WI38 (cell line): Measurements from ENCODE around the gene KIF26B.

Experiments
- H3K4me3 ChIP-seq: 2 replicates; pipeline ENCODE4 v1.5.1; 2011; ENCODE audit warnings: low read depth, mild to moderate bottlenecking, control low read depth, low read length
- CTCF ChIP-seq: IDR thresholded peaks from 2 replicates; pipeline ENCODE4 v1.5.1; 2012; ENCODE audit warnings: low read depth, mild to moderate bottlenecking, control low read depth, low read length

Gene KIF26B

GRCh38 chr1:245225322-245226202, 70.8 kb downstream of the KIF26B start:
- TF ChIP-seq CTCF = no peak

GRCh38 chr1:245226203-245226499, 71.4 kb downstream of the KIF26B start:
- no peak overlapping the region for H3K4me3 ChIP-seq
- TF ChIP-seq CTCF = no peak

More at GRCh38 chr1:245225322-245226202, 70.8 kb downstream of the KIF26B start:
- no peak overlapping the region for H3K4me3 ChIP-seq

- H3K4me3 ChIP-seq = no peak overlapping the region
- no peak for TF ChIP-seq CTCF
Observed at GRCh38 chr1:245229051-245229450, 74.3 kb downstream of the KIF26B start.

- no peak for TF ChIP-seq CTCF
- H3K4me3 ChIP-seq = no peak overlapping the region
Observed at GRCh38 chr1:245232931-245233330, 78.1 kb downstream of the KIF26B start.

- TF ChIP-seq CTCF = no peak
- no peak overlapping the region for H3K4me3 ChIP-seq
Observed at GRCh38 chr1:245234217-245235081, 79.7 kb downstream of the KIF26B start.

- H3K4me3 ChIP-seq = no peak overlapping the region
- TF ChIP-seq CTCF = no peak
Observed at GRCh38 chr1:245235156-245235555, 80.4 kb downstream of the KIF26B start.
